ENCODE measurements around the gene C9orf78.

- no peak for TF ChIP-seq CTCF (IDR thresholded peaks at IDR 0.05)
- TF ChIP-seq POLR2A (IDR thresholded peaks at IDR 0.05): no peak
Observed at GRCh38 chr9:129857207-129857606, 22.1 kb upstream of the C9orf78 start.

Data from esophagus squamous epithelium (tissue), 4 donors.